ENCODE measurements around the gene FBXO44.
"Not testable (repeated sequence)": the region's sequence is repeated elsewhere in the genome, so short reads cannot be mapped to it uniquely, and the experiment has no call there.

The FBXO44 gene

DNA sequence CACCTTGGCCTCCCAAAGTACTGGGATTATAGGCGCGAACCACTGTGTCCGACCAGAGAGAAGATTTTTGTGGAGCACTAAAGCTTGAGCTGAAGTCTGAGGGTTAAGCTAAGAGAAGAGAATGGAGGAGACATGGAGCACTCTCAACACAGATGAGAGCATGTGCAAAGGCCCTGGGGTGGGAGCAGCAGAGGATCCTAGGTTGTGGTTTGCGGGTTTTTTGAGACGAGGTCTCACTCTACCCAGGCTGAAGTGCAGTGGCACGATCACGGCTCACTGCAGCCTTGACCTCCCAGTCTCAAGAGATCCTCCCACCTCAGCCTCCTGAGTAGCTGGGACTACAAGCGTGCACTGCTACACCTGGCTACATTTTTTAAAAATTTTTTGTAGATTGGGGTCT is 31.0 kb upstream of the FBXO44 start:
- H3K4me3 Mint-ChIP-seq = no peak overlapping the region
- ATAC-seq (replicated peaks) (no peak), DNase-seq (no peak)
- no peaks in the 10 kb centered on the region for H3K4me1 Mint-ChIP-seq
- no peaks in the 10 kb centered on the region for H3K36me3 Mint-ChIP-seq
- H3K27ac Mint-ChIP-seq = no peak overlapping the region
- peaks cover 0 to 2% of the 10 kb centered on the region in 2 donors for H3K9me3 Mint-ChIP-seq
- H3K27me3 Mint-ChIP-seq = peaks cover 47 to 50% of the 10 kb centered on the region in 2 donors

DNA sequence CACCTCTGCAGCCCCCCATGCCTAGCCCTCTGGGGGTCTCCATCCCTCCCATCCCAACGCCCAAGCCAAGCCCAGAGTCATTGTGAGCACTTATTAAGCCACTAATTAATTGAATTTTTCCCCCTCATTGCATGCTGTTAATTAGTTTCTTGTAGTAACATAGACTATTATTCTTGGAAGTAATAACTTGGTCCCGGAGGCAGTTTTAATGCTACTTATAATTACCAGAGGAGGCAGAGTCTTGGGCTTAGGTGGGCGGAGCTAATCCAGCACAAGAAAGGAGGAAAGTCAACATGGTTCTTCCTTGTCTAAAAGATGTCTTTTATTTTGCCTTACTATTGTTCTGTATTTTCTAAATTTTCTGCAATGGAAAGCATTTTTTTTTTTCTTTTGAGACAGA is 28.1 kb upstream of the FBXO44 start:
- ATAC-seq (replicated peaks) = no peak
- peaks cover 0 to 2% of the 10 kb centered on the region in 2 donors for H3K9me3 Mint-ChIP-seq

DNA sequence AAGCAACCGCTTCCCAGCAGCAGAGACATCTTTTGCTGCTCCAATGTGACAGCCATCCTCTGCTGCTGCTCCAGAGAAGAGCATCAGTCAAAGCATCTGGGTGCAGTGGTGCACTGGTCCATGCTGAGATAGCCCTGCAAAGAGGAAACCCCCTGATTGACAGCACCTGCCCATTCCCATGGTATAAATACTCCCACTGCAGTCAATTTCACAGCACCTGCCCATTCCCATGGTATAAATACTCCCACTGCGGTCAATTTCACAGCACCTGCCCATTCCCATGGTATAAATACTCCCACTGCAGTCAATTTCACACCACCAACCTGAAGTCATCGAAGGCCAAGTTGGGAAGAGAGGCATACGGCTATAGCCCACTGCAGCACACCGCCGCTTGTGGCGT is 25.9 kb upstream of the FBXO44 start:
- no peaks in the 10 kb centered on the region for H3K9me3 Mint-ChIP-seq
- DNase-seq = no peak
- peaks cover 38 to 59% of the 10 kb centered on the region in 2 donors for H3K27me3 Mint-ChIP-seq
- no peaks in the 10 kb centered on the region for H3K4me1 Mint-ChIP-seq
- no peak overlapping the region for H3K4me3 Mint-ChIP-seq
- no peak for ATAC-seq (replicated peaks)
- H3K27ac Mint-ChIP-seq = no peak overlapping the region
- H3K36me3 Mint-ChIP-seq = no peaks in the 10 kb centered on the region

More for the DNA sequence above, 28.1 kb upstream of the FBXO44 start:
- Mint-ChIP-seq H3K27me3 (peaks cover 53 to 55% of the 10 kb centered on the region in 2 donors), H3K27ac (no peak overlapping the region), H3K36me3 (no peaks in the 10 kb centered on the region), H3K4me3 (no peak overlapping the region), H3K4me1 (no peaks in the 10 kb centered on the region)
- no peak for DNase-seq

GRCh38 chr1:11629184-11630016 is 25.3 kb upstream of the FBXO44 start:
- Mint-ChIP-seq H3K27me3 (peaks cover 37 to 59% of the 10 kb centered on the region in 2 donors), H3K9me3 (no peaks in the 10 kb centered on the region), H3K4me1 (peaks cover 0 to 5% of the 10 kb centered on the region in 2 donors), H3K4me3 (no peak overlapping the region), H3K36me3 (no peaks in the 10 kb centered on the region), H3K27ac (no peak overlapping the region)
- DNase-seq (no peak), ATAC-seq (replicated peaks) (no peak)

DNA sequence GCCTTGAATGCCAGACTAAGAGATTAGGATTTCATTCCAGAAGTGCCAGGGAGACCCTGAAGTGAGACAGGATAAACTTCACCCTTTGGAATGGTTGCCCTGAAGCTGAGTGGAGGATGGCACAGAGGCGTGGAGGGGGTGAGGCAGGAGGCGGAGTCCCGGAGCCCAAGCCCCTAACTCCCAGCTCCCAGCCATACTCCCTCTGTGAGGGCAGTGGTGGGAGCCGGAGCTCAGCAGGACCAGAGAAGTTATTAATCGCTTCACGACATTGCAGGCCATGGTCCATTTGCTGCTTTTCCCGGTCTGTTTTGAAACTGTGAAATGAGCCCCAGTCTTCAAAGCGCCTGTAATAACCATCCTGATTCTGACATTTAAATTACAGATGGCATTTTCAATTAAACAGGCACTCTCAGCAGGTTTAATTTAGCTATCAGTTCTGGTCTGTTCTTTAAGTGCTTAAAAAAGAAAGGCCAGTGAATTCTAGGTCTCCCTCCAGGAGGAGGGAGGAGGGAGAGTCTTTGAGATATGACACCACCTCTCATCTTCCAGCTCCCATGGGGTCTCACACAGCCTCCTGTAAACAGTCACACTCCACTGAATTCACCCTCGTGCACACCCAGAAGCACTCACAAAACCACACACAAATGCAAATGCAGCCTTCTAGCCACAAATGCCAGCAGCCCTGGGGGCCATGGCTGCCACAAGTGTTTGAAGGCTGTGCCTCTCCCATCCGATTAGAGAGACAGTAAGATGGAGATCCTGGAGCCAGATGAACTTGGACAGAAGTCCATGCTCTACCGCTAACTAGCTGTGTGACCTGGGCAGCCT is 20.1 kb upstream of the FBXO44 start:
- H3K4me3 Mint-ChIP-seq = no peak overlapping the region
- H3K36me3 Mint-ChIP-seq = no peaks in the 10 kb centered on the region
- H3K27me3 Mint-ChIP-seq = peaks cover 26 to 60% of the 10 kb centered on the region in 2 donors
- no peak overlapping the region for H3K27ac Mint-ChIP-seq
- no peaks in the 10 kb centered on the region for H3K9me3 Mint-ChIP-seq
- DNase-seq = no peak
- H3K4me1 Mint-ChIP-seq = peaks cover 12 to 13% of the 10 kb centered on the region in 2 donors
- peak; percentile 60 to 66 for ATAC-seq (replicated peaks)

DNA sequence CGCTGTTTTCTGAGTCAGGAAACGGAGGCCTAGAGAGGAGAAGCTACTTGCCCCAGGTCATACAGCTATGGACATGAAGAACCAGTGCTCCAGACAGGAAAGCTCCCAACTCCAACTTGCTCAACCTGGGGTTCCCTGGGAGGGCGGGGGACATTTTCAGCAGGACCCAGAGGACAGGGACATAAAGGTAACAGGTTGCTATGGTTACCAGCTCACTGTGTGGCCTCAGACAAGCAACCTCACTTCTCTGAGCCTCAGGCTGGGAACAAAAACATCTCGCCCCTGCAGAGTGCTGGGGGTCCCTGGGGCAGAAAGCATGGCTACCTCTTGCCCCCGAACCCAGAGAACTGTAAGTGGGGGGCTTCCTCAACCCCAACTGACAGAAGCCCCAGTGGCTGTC is 16.6 kb upstream of the FBXO44 start:
- no peak for ATAC-seq (replicated peaks)
- Mint-ChIP-seq H3K27me3 (peaks cover 23 to 43% of the 10 kb centered on the region in 2 donors), H3K4me1 (peaks cover 18 to 21% of the 10 kb centered on the region in 2 donors), H3K36me3 (no peaks in the 10 kb centered on the region), H3K27ac (no peak overlapping the region), H3K9me3 (no peaks in the 10 kb centered on the region), H3K4me3 (no peak overlapping the region)
- no peak for DNase-seq

DNA sequence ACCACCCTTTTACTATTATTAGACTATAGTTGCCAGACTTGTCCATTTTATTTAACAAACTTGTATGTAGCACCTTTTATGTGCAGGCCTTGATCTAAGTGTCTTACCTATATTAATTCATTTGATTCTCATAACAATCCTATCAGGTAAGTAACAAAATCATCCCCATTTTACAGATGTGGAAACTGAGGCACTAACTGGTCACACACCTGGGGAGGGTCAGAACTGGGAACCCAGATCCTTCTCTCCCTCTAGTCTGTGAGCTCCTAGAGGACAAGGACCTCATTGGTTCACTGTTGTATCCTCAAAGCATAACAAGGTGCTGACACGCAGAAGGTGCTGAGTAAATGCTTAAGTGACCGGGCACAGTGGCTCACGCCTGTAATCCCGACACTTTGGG is 15.3 kb upstream of the FBXO44 start:
- Mint-ChIP-seq H3K27me3 (peaks cover 23 to 43% of the 10 kb centered on the region in 2 donors), H3K36me3 (no peaks in the 10 kb centered on the region), H3K4me3 (no peak overlapping the region), H3K27ac (no peak overlapping the region), H3K4me1 (peaks cover 13 to 24% of the 10 kb centered on the region in 2 donors), H3K9me3 (no peaks in the 10 kb centered on the region)
- DNase-seq (no peak), ATAC-seq (replicated peaks) (no peak)

DNA sequence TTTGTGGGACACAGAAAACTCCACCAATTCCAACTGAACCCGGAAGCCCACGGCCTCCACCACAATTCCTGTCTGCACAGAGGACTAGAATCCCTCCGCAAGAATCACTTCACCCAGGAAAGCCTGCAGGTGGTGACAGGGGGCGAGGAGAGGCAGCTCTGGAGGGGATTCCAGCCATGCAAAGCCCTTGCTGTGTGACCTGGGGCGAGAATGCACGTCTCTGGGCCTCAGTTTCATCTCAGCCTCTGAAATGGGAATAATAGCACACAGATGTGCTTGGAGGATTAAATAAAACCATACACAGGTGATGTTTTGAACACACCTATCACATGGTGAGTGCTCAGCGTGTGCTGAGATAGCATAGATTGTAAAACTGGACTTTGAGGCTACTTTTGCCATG is 14.6 kb upstream of the FBXO44 start:
- Mint-ChIP-seq H3K4me3 (no peak overlapping the region), H3K9me3 (no peaks in the 10 kb centered on the region), H3K27me3 (peaks cover 23 to 39% of the 10 kb centered on the region in 2 donors), H3K27ac (no peak overlapping the region), H3K36me3 (no peaks in the 10 kb centered on the region), H3K4me1 (peaks cover 8 to 17% of the 10 kb centered on the region in 2 donors)
- no peak for ATAC-seq (replicated peaks)
- no peak for DNase-seq

- DNase-seq = no peak
- H3K4me3 Mint-ChIP-seq = no peak overlapping the region
Observed at GRCh38 chr1:11640944-11641343, 13.7 kb upstream of the FBXO44 start.

GRCh38 chr1:11641776-11642305 is 12.8 kb upstream of the FBXO44 start:
- H3K36me3 Mint-ChIP-seq = no peaks in the 10 kb centered on the region
- H3K27me3 Mint-ChIP-seq = peaks cover 13 to 33% of the 10 kb centered on the region in 2 donors
- DNase-seq = no peak
- no peaks in the 10 kb centered on the region for H3K9me3 Mint-ChIP-seq
- no peak for ATAC-seq (replicated peaks)
- no peak overlapping the region for H3K4me3 Mint-ChIP-seq
- H3K4me1 Mint-ChIP-seq = peaks cover 6 to 12% of the 10 kb centered on the region in 2 donors
- H3K27ac Mint-ChIP-seq = no peak overlapping the region

More at GRCh38 chr1:11640944-11641343, 13.7 kb upstream of the FBXO44 start:
- Mint-ChIP-seq H3K9me3 (no peaks in the 10 kb centered on the region), H3K27ac (no peak overlapping the region), H3K36me3 (no peaks in the 10 kb centered on the region), H3K4me1 (peaks cover 7 to 14% of the 10 kb centered on the region in 2 donors), H3K27me3 (peaks cover 20 to 33% of the 10 kb centered on the region in 2 donors)
- ATAC-seq (replicated peaks) = no peak

GRCh38 chr1:11642418-11643017 is 12.2 kb upstream of the FBXO44 start:
- ATAC-seq (replicated peaks) (peak; percentile 78 to 83), DNase-seq (peak; percentile 51)
- H3K4me3 Mint-ChIP-seq, H3K27ac Mint-ChIP-seq, H3K9me3 Mint-ChIP-seq, H3K36me3 Mint-ChIP-seq: not testable (repeated sequence)
- peaks cover 8 to 26% of the 10 kb centered on the region in 2 donors for H3K27me3 Mint-ChIP-seq
- H3K4me1 Mint-ChIP-seq = peaks cover 6 to 12% of the 10 kb centered on the region in 2 donors

DNA sequence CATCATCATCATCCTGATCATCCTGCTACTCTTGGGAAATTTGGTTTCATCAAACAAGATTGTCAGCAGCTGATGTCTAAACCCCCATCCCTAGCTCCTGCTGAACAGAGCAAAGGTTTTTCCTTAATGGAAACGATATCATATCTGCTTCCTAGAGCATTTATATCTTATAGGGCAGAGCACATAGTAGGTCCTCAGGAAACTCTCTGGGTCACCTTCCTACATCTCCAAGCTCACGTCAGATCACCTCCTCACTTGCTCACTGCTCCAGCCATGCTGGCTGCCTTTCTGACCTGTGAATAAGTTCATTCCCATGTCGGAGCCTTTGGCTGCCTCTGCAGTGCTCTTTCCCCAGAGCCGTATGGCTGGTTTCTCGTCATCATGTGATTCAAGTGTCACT is 10.9 kb upstream of the FBXO44 start:
- no peak for ATAC-seq (replicated peaks)
- peaks cover 6 to 12% of the 10 kb centered on the region in 2 donors for H3K4me1 Mint-ChIP-seq
- H3K4me3 Mint-ChIP-seq = no peak overlapping the region
- peaks cover 5 to 17% of the 10 kb centered on the region in 2 donors for H3K27me3 Mint-ChIP-seq
- no peaks in the 10 kb centered on the region for H3K9me3 Mint-ChIP-seq
- no peak overlapping the region for H3K27ac Mint-ChIP-seq
- no peak for DNase-seq
- H3K36me3 Mint-ChIP-seq = no peaks in the 10 kb centered on the region

DNA sequence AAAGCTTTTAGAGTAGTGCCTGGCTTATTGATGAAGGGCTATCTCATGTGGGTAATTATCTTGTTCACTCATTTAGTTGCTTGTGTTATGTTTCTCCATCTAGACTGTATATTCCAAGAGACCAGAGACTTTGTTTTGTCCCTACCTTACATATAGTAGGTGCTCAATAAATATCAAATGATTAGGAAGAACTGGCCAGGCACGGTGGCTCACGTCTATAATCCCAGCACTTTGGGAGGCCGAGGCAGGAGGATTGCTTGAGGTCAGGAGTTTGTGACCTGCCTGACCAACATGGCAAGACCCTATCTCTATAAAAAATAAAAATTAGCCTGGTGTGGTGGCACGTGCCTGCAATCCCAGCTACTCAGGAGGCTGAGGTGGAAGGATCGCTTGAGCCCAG is 9.4 kb upstream of the FBXO44 start:
- DNase-seq (no peak), ATAC-seq (replicated peaks) (no peak)
- Mint-ChIP-seq H3K4me1 (peaks cover 11 to 20% of the 10 kb centered on the region in 2 donors), H3K9me3 (no peaks in the 10 kb centered on the region), H3K36me3 (no peaks in the 10 kb centered on the region), H3K4me3 (no peak overlapping the region), H3K27me3 (peaks cover 9 to 24% of the 10 kb centered on the region in 2 donors), H3K27ac (no peak overlapping the region)

DNA sequence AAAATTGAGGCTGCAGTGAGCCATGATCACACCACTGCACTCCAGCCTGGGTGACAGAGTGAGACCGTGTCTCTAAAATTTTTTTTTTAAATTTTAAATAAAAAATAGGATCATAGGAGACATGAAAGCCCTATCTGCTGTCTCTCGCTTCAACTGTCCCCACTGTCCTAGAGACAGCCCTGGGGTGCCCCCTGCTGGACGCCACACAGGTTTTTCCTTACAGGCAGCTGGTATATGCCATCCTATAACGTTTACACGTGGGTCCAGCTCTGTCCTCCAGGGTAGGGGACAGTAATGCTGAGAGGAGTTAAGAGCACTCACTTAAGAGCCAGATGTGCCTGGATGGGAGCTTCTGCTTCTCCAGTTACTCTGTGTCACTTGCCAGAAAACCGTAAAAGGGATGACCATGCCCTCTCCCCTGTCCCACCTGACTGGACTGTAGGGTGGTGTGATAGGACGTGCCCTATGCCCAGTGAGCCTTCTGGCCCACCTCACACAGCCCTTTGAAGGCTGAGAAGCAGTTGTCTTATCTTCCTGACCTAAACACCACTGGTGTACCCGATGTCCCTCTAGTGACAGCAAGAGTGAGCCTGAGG is 8.9 kb upstream of the FBXO44 start:
- Mint-ChIP-seq H3K36me3 (no peaks in the 10 kb centered on the region), H3K9me3 (no peaks in the 10 kb centered on the region), H3K27ac (no peak overlapping the region), H3K27me3 (peaks cover 9 to 24% of the 10 kb centered on the region in 2 donors), H3K4me3 (no peak overlapping the region), H3K4me1 (peaks cover 14 to 24% of the 10 kb centered on the region in 2 donors)
- DNase-seq = peak; percentile 62
- peak; percentile 70 to 76 for ATAC-seq (replicated peaks)

Measured in stimulated activated naive B cell treated with anti-CD40 and anti-IgM and Interleukin-4, amounts not matched to agents 10 μg/mL and 1 μg/mL and 100 μg/mL, for 72 hours (primary cell).